ENCODE data around the gene ITGAX. TPM values are rescaled to one million over a fixed set of nuclear protein-coding genes. Genes with fewer than 3 reads are reported as not detected.

Gene ITGAX
- total RNA-seq, 1 donor from 2014 or later = 36.4 TPM

GRCh38 chr16:31430380-31431052, 75.5 kb downstream of the ITGAX start:
- DNase-seq (ENCODE audit: low spot score) = no peak

Other genes with a start within 250 kb of the ITGAX start
- 42.2 TPM for gene BCKDK, start 246.8 kb upstream of the ITGAX start, total RNA-seq
- 49.5 TPM for gene KAT8, start 237.5 kb upstream of the ITGAX start, total RNA-seq
- 0.51 TPM for gene PRSS8, start 219.4 kb upstream of the ITGAX start, total RNA-seq
- 9.8 TPM for gene PRSS36, start 205.1 kb upstream of the ITGAX start, total RNA-seq
- 224 TPM for gene FUS, start 175.0 kb upstream of the ITGAX start, total RNA-seq
- gene PYCARD, start 152.4 kb upstream of the ITGAX start, total RNA-seq = 22.4 TPM
- gene TRIM72, start 141.1 kb upstream of the ITGAX start, total RNA-seq = 0.03 TPM
- not detected for gene PYDC1, start 138.0 kb upstream of the ITGAX start, total RNA-seq
- 35.1 TPM for gene ITGAM, start 95.2 kb upstream of the ITGAX start, total RNA-seq
- 0.39 TPM for gene ITGAD, start 38.2 kb downstream of the ITGAX start, total RNA-seq
- not detected for gene COX6A2, start 73.2 kb downstream of the ITGAX start, total RNA-seq
- gene ZNF843, start 87.6 kb downstream of the ITGAX start, total RNA-seq = 0.84 TPM
- 8.5 TPM for gene ARMC5, start 104.3 kb downstream of the ITGAX start, total RNA-seq
- 34.7 TPM for gene TGFB1I1, start 117.0 kb downstream of the ITGAX start, total RNA-seq
- gene SLC5A2, start 127.9 kb downstream of the ITGAX start, total RNA-seq = not detected
- gene RUSF1, start 153.2 kb downstream of the ITGAX start, total RNA-seq = 36.0 TPM
- not detected for gene AHSP, start 172.7 kb downstream of the ITGAX start, total RNA-seq

Measured in mesenteric fat pad (tissue), 1 donor.